SK-N-SH treated with all-trans-retinoic acid at 6 μM for 48 hours (cell line): ENCODE data around the gene C1orf198.

Experiments
- ATAC-seq: fragments of 200-7000 bp; cut with Tn5 transposase; 3 replicates; pipeline ENCODE4 v1.9.1; 2020; ENCODE audit warnings: mild to moderate bottlenecking, moderate library complexity
- ARNTL ChIP-seq: fragments of 450-650 bp; formaldehyde crosslinking; IDR thresholded peaks from 2 replicates; pipeline ENCODE4 v1.5.0; 2020; ENCODE audit warnings: low read depth, mild to moderate bottlenecking, moderate library complexity, borderline replicate concordance
- BACH2 ChIP-seq: fragments of 250-450 bp; sonication (Bioruptor Pico); IDR thresholded peaks from 2 replicates; pipeline ENCODE4 v1.9.0; 2021; ENCODE audit warnings: mild to moderate bottlenecking, borderline replicate concordance
- ESRRG ChIP-seq: fragments of 250-450 bp; sonication (Bioruptor Pico); IDR thresholded peaks from 2 replicates; pipeline ENCODE4 v1.6.1; 2021; ENCODE audit warnings: mild to moderate bottlenecking
- GLIS3 ChIP-seq: fragments of 250-450 bp; sonication (Bioruptor Pico); IDR thresholded peaks from 2 replicates; pipeline ENCODE4 v1.5.0; 2020; ENCODE audit warnings: mild to moderate bottlenecking, moderate library complexity
- ISL1 ChIP-seq: fragments of 250-450 bp; sonication (Bioruptor Pico); IDR thresholded peaks from 2 replicates; pipeline ENCODE4 v2.1.2; 2022; ENCODE audit warnings: mild to moderate bottlenecking, moderate library complexity
- OSR1 ChIP-seq: fragments of 250-450 bp; sonication (Bioruptor Pico); IDR thresholded peaks from 2 replicates; pipeline ENCODE4 v1.8.0; 2022; ENCODE audit warnings: moderate library complexity, mild to moderate bottlenecking, inconsistent platforms
- PATZ1 ChIP-seq: fragments of 250-450 bp; sonication (Bioruptor Pico); IDR thresholded peaks from 2 replicates; pipeline ENCODE4 v1.8.0; 2020; ENCODE audit warnings: mild to moderate bottlenecking, moderate library complexity, borderline replicate concordance
- PPARA ChIP-seq: fragments of 250-450 bp; sonication (Bioruptor Pico); IDR thresholded peaks from 2 replicates; pipeline ENCODE4 v1.5.0; 2020; ENCODE audit warnings: mild to moderate bottlenecking, borderline replicate concordance
- RARB ChIP-seq: fragments of 250-450 bp; sonication (Bioruptor Pico); IDR thresholded peaks from 2 replicates; pipeline ENCODE4 v1.8.0; 2021; ENCODE audit warnings: mild to moderate bottlenecking, moderate library complexity
- SNAI2 ChIP-seq: fragments of 250-450 bp; sonication (Bioruptor Pico); IDR thresholded peaks from 2 replicates; pipeline ENCODE4 v1.5.0; 2020; ENCODE audit warnings: mild to moderate bottlenecking, moderate library complexity
- TCF4 ChIP-seq: fragments of 250-450 bp; sonication (Bioruptor Pico); IDR thresholded peaks from 2 replicates; pipeline ENCODE4 v1.8.0; 2021; ENCODE audit warnings: mild to moderate bottlenecking, moderate library complexity, borderline replicate concordance
- TOX ChIP-seq: fragments of 250-450 bp; sonication (Bioruptor Pico); IDR thresholded peaks from 2 replicates; pipeline ENCODE4 v1.8.0; 2021; ENCODE audit warnings: mild to moderate bottlenecking, moderate library complexity, borderline replicate concordance
- TSHZ2 ChIP-seq: fragments of 250-450 bp; sonication (Bioruptor Pico); IDR thresholded peaks from 2 replicates; pipeline ENCODE4 v1.5.0; 2020; ENCODE audit warnings: mild to moderate bottlenecking, moderate library complexity
- ZC3H10 ChIP-seq: fragments of 250-450 bp; sonication (Bioruptor Pico); IDR thresholded peaks from 2 replicates; pipeline ENCODE4 v1.5.1; 2021; ENCODE audit warnings: mild to moderate bottlenecking, moderate library complexity
- ZFP3 ChIP-seq: fragments of 250-450 bp; sonication (Bioruptor Pico); IDR thresholded peaks from 2 replicates; pipeline ENCODE4 v1.5.0; 2020; ENCODE audit warnings: mild to moderate bottlenecking, moderate library complexity
- ZNF565 ChIP-seq: fragments of 450-650 bp; formaldehyde crosslinking; conservative IDR thresholded peaks from 2 replicates; pipeline ENCODE4 v1.5.0; 2020; ENCODE audit warnings: low read depth, mild to moderate bottlenecking, moderate library complexity
- ZNF70 ChIP-seq: fragments of 450-650 bp; formaldehyde crosslinking; IDR thresholded peaks from 2 replicates; pipeline ENCODE4 v1.5.0; 2020; ENCODE audit warnings: mild to moderate bottlenecking, moderate library complexity
- ZNF8 ChIP-seq: fragments of 450-650 bp; formaldehyde crosslinking; IDR thresholded peaks from 2 replicates; pipeline ENCODE4 v1.5.0; 2020; ENCODE audit warnings: mild to moderate bottlenecking, moderate library complexity
- TF ChIP-seq, protein P1 (sequence below): fragments of 250-450 bp; sonication (Bioruptor Pico); IDR thresholded peaks from 2 replicates; pipeline ENCODE4 v1.8.0; 2021; ENCODE audit warnings: low read depth, mild to moderate bottlenecking, moderate library complexity, borderline replicate concordance
- TF ChIP-seq, protein P2 (sequence below): fragments of 250-450 bp; sonication (Bioruptor Pico); IDR thresholded peaks from 2 replicates; pipeline ENCODE4 v1.5.1; 2021; ENCODE audit warnings: mild to moderate bottlenecking, moderate library complexity
- TF ChIP-seq, protein P3 (sequence below): fragments of 250-450 bp; sonication (Bioruptor Pico); IDR thresholded peaks from 2 replicates; pipeline ENCODE4 v1.5.1; 2020; ENCODE audit warnings: low read depth, mild to moderate bottlenecking, moderate library complexity

The C1orf198 gene

GRCh38 chr1:230814949-230815692, 53.2 kb downstream of the C1orf198 start:
- no peak for ATAC-seq
- no peak for TF ChIP-seq BACH2
- no peak for TF ChIP-seq TOX (CRISPR knock-in tag)
- TF ChIP-seq ZNF70 (CRISPR knock-in tag), result no peak

DNA sequence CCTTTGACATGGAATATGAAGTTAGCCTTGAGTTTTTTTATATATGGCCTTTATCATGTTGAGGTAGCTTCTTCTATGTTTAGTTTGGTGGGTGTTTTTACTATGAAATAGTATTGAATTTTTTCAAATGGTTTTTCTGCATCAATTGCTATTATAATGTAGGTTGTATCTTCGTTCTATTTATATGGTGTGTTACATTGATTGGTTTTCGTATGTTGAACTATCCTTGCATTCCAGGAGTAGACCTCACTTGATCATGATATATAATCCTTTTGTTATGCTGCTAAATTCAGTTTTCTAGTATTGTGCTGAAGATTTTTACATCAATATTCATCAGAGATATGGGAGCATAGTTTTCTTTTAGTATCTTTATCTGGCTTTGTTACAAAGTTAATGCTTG, 55.8 kb downstream of the C1orf198 start:
- TF ChIP-seq, protein P1, sequence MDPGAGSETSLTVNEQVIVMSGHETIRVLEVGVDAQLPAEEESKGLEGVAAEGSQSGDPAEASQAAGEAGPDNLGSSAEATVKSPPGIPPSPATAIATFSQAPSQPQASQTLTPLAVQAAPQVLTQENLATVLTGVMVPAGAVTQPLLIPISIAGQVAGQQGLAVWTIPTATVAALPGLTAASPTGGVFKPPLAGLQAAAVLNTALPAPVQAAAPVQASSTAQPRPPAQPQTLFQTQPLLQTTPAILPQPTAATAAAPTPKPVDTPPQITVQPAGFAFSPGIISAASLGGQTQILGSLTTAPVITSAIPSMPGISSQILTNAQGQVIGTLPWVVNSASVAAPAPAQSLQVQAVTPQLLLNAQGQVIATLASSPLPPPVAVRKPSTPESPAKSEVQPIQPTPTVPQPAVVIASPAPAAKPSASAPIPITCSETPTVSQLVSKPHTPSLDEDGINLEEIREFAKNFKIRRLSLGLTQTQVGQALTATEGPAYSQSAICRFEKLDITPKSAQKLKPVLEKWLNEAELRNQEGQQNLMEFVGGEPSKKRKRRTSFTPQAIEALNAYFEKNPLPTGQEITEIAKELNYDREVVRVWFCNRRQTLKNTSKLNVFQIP (CRISPR knock-in tag), result no peak
- no peak for TF ChIP-seq ZNF8
- no peak for TF ChIP-seq BACH2
- no peak for TF ChIP-seq ARNTL (CRISPR knock-in tag)
- no peak for TF ChIP-seq TSHZ2 (CRISPR knock-in tag)
- no peak for TF ChIP-seq GLIS3 (CRISPR knock-in tag)
- no peak for TF ChIP-seq TOX (CRISPR knock-in tag)
- no peak for TF ChIP-seq ISL1
- TF ChIP-seq ZNF565, result no peak
- TF ChIP-seq RARB (CRISPR knock-in tag), result no peak
- no peak for TF ChIP-seq PPARA (CRISPR knock-in tag)
- no peak for TF ChIP-seq ZFP3 (CRISPR knock-in tag)
- no peak for TF ChIP-seq SNAI2 (CRISPR knock-in tag)
- TF ChIP-seq, protein P2, sequence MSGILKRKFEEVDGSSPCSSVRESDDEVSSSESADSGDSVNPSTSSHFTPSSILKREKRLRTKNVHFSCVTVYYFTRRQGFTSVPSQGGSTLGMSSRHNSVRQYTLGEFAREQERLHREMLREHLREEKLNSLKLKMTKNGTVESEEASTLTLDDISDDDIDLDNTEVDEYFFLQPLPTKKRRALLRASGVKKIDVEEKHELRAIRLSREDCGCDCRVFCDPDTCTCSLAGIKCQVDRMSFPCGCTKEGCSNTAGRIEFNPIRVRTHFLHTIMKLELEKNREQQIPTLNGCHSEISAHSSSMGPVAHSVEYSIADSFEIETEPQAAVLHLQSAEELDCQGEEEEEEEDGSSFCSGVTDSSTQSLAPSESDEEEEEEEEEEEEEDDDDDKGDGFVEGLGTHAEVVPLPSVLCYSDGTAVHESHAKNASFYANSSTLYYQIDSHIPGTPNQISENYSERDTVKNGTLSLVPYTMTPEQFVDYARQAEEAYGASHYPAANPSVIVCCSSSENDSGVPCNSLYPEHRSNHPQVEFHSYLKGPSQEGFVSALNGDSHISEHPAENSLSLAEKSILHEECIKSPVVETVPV (CRISPR knock-in tag), result no peak
- no peak for TF ChIP-seq ESRRG (CRISPR knock-in tag)
- no peak for TF ChIP-seq OSR1
- TF ChIP-seq, protein P3, sequence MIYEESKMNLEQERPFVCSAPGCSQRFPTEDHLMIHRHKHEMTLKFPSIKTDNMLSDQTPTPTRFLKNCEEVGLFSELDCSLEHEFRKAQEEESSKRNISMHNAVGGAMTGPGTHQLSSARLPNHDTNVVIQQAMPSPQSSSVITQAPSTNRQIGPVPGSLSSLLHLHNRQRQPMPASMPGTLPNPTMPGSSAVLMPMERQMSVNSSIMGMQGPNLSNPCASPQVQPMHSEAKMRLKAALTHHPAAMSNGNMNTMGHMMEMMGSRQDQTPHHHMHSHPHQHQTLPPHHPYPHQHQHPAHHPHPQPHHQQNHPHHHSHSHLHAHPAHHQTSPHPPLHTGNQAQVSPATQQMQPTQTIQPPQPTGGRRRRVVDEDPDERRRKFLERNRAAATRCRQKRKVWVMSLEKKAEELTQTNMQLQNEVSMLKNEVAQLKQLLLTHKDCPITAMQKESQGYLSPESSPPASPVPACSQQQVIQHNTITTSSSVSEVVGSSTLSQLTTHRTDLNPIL (CRISPR knock-in tag), result no peak
- TF ChIP-seq TCF4 (CRISPR knock-in tag), result no peak
- no peak for ATAC-seq

GRCh38 chr1:230809256-230809990, 58.9 kb downstream of the C1orf198 start:
- no peak for ATAC-seq
- TF ChIP-seq, protein P3 (CRISPR knock-in tag), result no peak
- TF ChIP-seq ISL1 (no peak), BACH2 (no peak), SNAI2 (CRISPR knock-in tag) (no peak), PPARA (CRISPR knock-in tag) (no peak), ZC3H10 (CRISPR knock-in tag) (no peak), ZNF70 (CRISPR knock-in tag) (no peak), RARB (CRISPR knock-in tag) (no peak), ZNF565 (no peak), PATZ1 (CRISPR knock-in tag) (no peak), ESRRG (CRISPR knock-in tag) (no peak), ZNF8 (no peak), TOX (CRISPR knock-in tag) (no peak)
- TF ChIP-seq, protein P2 (CRISPR knock-in tag), result no peak
- TF ChIP-seq, protein P1 (CRISPR knock-in tag), result no peak
